CD4-positive, alpha-beta T cell treated with Interleukin-10 for 1 hour (primary cell): ENCODE results near the gene PPA1.
"Not testable (repeated sequence)": the region's sequence is repeated elsewhere in the genome, so short reads cannot be mapped to it uniquely, and the experiment has no call there.

Experiments used
- DNase-seq: peaks from one replicate; pipeline ENCODE4 v3.0.0-alpha.2; 2020

Gene PPA1

GRCh38 chr10:70253878-70254765, 20.9 kb upstream of the PPA1 start:
- no peak for DNase-seq

DNA sequence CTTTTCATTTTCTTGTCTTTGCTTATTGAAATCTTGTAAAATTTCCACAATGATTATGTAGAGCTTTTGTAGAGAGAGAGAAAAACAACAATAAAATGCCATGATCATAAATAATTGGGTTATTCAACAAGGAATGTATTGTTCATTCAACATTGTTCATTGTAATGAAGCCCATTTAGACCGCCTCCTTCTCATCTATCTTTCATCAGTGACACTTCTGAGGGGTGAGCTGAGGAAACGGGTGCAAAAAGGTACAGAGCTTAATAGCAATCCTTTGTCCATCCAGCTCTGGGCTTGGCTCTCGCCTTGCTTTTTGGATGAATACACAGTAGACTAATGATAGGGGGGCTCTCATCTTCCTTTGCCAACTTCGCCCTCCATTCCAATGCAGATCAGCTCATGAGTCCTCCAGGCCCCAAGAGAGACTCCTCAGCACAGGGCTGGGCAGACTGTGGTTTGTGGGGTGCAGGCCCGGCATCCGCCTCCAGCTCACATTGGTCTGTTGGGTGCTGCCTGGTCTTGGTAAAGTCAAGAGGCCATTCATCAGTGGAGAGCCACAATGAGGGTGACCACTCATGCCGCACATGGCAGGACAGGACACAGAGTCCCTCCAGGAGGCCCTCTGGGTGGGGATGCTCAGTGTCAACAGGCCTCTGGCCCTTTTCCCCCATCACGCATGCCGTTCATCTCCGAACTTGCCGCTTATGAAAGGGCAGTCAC, 17.9 kb upstream of the PPA1 start:
- DNase-seq = no peak

DNA sequence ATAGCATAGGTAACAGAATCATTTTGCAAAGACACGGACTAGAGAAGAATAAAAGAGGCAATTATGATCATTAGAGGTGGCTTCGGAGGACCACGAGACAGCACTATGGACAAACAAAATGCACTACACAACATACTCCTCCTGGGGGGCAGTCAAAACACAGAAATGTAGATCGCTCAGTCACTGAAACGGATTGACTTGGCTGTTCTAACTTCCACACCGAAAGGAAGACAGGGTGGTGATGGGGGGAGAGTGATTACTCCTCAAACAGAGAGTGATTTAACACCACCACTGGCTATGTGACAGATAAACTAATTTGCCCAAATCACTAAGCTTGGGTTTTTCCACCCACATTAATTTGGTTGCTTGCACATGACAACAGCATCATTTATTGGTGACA, 14.1 kb upstream of the PPA1 start:
- DNase-seq = no peak

DNA sequence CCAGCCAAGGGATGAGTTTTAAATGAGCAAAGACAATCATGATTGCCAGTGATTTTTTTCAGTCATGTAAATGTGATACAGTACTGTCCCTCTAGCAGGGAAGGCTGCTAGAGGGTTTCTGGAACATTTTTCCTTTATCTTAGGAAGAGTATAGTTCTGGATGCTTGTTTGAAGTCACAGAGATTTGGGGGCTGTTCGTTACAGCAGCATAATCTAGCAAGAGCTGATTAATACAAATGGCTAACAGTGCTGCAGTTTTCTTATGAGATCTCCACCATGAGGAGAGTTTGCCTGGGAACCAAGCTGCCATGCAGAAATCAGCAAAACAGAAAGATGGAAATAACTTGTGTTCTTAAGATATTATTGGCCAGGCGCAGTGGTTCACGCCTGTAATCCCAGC, 7.9 kb upstream of the PPA1 start:
- no peak for DNase-seq

DNA sequence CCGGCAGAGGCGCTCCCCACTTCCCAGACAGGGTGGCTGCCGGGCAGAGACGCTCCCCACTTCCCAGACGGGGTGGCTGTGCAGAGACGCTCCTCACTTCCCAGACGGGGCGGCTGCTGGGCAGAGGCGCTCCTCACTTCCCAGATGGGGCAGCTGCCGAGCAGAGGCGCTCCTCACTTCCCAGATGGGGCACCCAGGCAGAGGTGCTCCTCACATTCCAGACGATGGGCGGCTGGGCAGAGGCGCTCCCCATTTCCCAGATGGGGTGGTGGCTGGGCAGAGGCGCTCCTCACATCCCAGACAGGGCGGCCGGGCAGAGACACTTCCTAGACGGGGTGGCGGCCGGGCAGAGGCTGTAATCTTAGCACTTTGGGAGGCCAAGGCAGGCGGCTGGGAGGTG, 6.8 kb upstream of the PPA1 start:
- DNase-seq = not testable (repeated sequence)

GRCh38 chr10:70239077-70239976, 6.1 kb upstream of the PPA1 start:
- not testable (repeated sequence) for DNase-seq

DNA sequence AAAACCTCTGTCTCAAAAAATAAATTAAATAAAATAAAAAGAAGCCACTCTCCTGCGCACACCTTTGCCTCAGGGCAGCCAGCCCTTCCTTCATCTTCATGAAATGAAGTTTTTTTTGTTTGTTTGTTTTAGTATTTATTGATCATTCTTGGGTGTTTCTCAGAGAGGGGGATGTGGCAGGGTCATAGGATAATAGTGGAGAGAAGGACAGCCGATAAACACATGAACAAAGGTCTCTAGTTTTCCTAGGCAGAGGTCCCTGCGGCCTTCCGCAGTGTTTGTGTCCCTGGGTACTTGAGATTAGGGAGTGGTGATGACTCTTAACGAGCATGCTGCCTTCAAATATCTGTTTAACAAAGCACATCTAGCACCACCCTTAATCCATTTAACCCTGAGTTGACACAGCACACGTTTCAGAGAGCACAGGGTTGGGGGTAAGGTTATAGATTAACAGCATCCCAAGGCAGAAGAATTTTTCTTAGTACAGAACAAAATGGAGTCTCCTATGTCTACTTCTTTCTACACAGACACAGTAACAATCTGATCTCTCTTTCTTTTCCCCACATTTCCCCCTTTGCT, 4.8 kb upstream of the PPA1 start:
- not testable (repeated sequence) for DNase-seq

DNA sequence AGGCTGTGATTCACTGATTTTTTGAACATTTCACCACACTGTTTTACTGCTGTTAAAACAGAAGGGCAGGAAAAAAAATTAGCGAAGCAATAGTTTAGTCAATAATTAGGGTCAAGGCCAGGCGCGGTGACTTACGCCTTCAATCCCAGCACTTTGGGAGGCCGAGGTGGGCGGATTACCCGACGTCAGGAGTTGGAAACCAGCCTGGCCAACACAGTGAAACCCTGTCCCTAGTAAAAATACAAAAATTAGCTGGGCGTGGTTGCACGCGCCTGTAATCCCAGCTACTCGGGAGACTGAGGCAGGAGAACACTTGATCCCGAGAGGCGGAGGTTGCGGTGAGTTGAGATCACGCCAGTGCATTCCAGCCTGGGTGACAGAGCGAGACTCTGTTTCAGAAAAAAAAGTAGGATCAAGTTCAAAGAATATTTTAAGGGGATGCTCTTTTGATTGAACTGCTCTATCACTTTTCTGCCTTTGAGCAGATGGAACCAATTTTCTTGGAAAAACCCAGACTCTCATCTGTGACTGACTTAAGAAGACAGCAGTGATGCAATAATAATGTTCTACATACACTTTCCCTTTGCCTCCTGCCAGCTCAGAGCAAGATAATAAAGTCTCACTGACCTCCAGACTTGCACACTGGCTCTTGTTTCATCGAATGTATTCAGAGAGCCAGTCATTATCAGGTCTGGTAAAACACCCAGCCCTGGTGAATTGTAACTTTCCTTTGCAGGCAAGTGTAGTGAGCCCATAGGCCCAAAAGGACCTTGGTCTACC, 1.6 kb upstream of the PPA1 start:
- DNase-seq = no peak

DNA sequence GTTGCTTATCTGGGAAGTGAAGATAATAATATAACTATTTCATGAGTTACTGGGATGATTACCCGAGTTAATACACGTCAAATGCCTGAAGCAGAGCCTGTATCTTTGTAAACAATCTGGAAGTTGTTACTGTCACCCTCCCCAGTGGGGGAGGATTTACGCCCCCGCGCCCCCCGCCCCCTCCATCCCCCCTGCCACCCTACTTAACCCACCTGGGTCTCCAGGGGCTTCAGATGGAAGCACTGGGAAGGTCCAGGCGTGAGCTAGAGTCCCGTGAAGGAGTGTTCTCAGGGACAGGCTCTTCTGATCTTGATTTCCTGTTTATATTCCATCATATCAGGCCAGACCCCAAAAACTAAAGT, 691 bp upstream of the PPA1 start:
- DNase-seq = no peak

- no peak for DNase-seq
These were observed 445 bp downstream of the PPA1 start for GRCh38 chr10:70232859-70233108.

- peak; percentile 54 for DNase-seq
These were observed 922 bp downstream of the PPA1 start for GRCh38 chr10:70232155-70232858.

DNA sequence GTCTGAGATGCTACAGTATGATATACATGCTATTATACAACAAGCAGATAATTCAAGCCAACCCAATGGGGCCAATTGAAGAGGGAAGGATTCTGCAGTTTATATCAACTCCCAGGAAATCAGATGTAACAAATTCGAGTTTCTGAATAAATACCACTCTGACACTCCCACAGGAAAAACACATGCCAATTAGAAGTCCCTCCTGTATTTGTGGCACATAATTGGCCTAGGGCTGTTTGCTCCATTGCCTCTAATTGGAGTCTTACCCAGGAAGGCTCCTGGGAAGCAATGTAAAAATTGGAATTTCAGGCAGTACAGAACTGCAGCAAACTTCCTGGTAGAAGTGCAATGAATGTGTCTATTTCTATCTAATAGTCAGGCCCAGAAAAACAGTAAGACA, 4.7 kb downstream of the PPA1 start:
- DNase-seq = no peak

- no peak for DNase-seq
These were observed 5.5 kb downstream of the PPA1 start for GRCh38 chr10:70227548-70228320.

GRCh38 chr10:70223728-70224127, 9.5 kb downstream of the PPA1 start:
- no peak for DNase-seq

- DNase-seq = not testable (repeated sequence)
These were observed 10.3 kb downstream of the PPA1 start for GRCh38 chr10:70222811-70223447.

DNA sequence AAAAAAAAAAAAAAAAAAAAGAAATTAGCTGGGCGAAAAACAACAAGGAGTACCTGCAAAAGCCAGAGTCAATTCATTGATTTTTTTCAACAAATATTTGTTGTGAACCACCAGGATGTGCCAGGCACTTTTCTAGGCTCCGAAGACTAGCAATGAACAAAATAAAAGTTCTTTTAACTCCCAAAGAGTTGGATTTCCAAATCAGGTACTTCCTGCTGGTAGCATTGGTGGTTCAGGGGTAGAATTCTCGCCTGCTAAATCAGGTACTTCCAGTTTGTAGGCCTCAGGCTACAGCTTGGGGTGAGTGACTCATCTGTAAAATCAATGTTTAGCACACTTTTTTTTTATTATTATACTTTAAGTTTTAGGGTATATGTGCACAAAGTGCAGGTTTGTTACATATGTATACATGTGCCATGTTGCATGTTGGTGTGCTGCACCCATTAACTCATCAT, 10.9 kb downstream of the PPA1 start:
- no peak for DNase-seq

GRCh38 chr10:70221030-70221429, 12.2 kb downstream of the PPA1 start:
- DNase-seq = no peak

GRCh38 chr10:70212879-70213278, 20.4 kb downstream of the PPA1 start:
- no peak for DNase-seq

- DNase-seq = no peak
These were observed 21.0 kb downstream of the PPA1 start for GRCh38 chr10:70212277-70212676.

DNA sequence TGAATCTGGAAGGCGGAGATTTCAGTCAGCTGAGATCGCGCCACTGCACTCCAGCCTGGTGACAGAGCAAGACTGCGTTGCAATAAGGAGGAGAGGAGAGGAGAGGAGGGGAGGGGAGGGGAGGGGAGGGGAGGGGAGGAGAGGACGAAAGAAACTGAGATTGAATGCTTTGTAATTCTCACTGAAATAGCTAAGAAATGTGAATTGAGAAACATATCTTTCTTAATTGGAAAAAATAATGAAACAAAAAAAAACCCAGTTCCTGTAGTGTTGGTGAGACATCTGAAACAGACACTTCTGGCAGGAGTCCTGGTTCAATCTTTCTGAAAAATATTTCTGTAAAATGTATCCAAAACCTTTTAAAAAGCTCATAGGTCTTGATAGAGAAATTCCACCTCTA, 26.5 kb downstream of the PPA1 start:
- no peak for DNase-seq
